Measurements from ENCODE around the gene ZXDA.
"Not testable (repeated sequence)": the region's sequence is repeated elsewhere in the genome, so short reads cannot be mapped to it uniquely, and the experiment has no call there.

GRCh38 chrX:57910287-57910912, at the start of gene ZXDA:
- TF ChIP-seq CTCF (IDR thresholded peaks at IDR 0.05; ENCODE audit: low read length); EZH2phosphoT487 (IDR thresholded peaks at IDR 0.05; ENCODE audit: low read length); EZH2 (optimal IDR thresholded peaks at IDR 0.05; ENCODE audit: low read depth, low read length): not testable (repeated sequence)
